SK-N-MC (cell line): ENCODE measurements around the gene GSTCD.

Source experiments
- DNase-seq: peaks from one replicate; pipeline ENCODE4 v3.0.0-alpha.2; 2011; ENCODE audit warnings: low read depth, low spot score
- H3K27ac ChIP-seq: fragments of 200-600 bp; sonication (generic); 2 replicates; pipeline ENCODE4 v1.5.1; 2016; ENCODE audit warnings: mixed run types
- H3K36me3 ChIP-seq: fragments of 200-600 bp; sonication (generic); 2 replicates; pipeline ENCODE4 v1.6.1; 2017; ENCODE audit warnings: antibody characterized with exemption, low read length, mixed read lengths; ENCODE audit not compliant: insufficient read depth
- H3K4me3 ChIP-seq: fragments of 200-600 bp; sonication (generic); 2 replicates; pipeline ENCODE4 v1.5.1; 2016
- H3K9ac ChIP-seq: fragments of 200-600 bp; sonication (generic); 2 replicates; pipeline ENCODE4 v1.8.0; 2017; ENCODE audit warnings: mixed run types, mixed read lengths; ENCODE audit not compliant: insufficient read length
- H3K9me3 ChIP-seq: fragments of 200-600 bp; sonication (generic); 2 replicates; pipeline ENCODE4 v1.6.1; 2017; ENCODE audit warnings: low read depth, mild to moderate bottlenecking, antibody characterized with exemption, low read length, moderate library complexity, mixed read lengths
- EZH2 ChIP-seq: fragments of 200-600 bp; sonication (generic); IDR thresholded peaks from one replicate; pipeline ENCODE4 v1.6.1; 2017; ENCODE audit warnings: antibody characterized with exemption
- FOXP2 ChIP-seq: optimal IDR thresholded peaks from 2 replicates; pipeline ENCODE3; 2011; ENCODE audit warnings: mild to moderate bottlenecking, moderate library complexity; ENCODE audit not compliant: insufficient read depth; ENCODE audit errors: extremely low read length, control extremely low read depth
- POLR2AphosphoS5 ChIP-seq: IDR thresholded peaks from 2 replicates; pipeline ENCODE4 v1.6.1; 2012; ENCODE audit warnings: mild to moderate bottlenecking, low read depth, low read length, borderline replicate concordance

GSTCD gene, protein sequence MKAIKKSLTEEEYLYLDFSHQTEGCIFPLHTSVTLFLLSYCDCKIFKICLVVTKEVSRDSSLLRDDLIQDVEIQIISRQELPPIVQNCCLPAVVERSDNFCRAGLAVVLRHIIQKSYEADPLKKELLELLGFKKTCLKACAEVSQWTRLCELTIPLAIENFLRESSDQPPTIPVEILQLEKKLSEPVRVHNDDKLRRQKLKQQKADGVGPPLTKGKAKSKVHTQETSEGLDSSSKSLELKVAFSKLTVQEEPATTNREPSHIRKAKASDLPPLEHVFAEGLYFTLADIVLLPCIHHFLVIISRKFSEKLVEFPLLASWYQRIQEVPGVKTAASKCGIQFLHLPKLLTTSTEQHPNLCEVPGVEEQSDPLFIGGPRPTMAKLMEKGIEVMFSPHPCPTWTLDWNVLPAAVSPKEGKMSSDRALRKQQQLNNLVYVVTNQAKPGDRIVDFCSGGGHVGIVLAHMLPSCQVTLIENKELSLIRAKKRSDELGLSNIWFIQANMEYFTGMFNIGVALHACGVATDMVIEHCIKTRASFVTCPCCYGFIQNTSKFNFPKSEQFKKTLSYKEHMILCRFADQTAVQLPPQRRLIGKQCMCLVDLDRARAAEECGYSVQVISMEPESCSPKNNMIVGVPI

GRCh38 chr4:105708181-105709080, at the start of gene GSTCD, which contains the start of gene INTS12:
TSS of gene GSTCD (plus strand) at chr4:105708784. CDS start at chr4:105717614, 8,830 bp downstream.
TSS of gene INTS12 (minus strand) at chr4:105708689. CDS start at chr4:105700005, 8,684 bp downstream.
- Histone ChIP-seq H3K9me3 (no peaks in the 10 kb centered on the region), H3K9ac (peak within 1 kb of the TSS; percentile 88), H3K27ac (peak within 1 kb of the TSS; percentile 61; the same call in 1 of the 2 replicates), H3K36me3 (peaks cover 19% of the 10 kb centered on the region), H3K4me3 (peak within 1 kb of the TSS; percentile 87)
- TF ChIP-seq POLR2AphosphoS5: peak; percentile 92
- no peak for TF ChIP-seq EZH2
- peak; percentile 72 for TF ChIP-seq FOXP2
- DNase-seq: peak; percentile 76

- Histone ChIP-seq H3K27ac (no peak overlapping the region), H3K4me3 (no peak overlapping the region), H3K36me3 (no peaks in the 10 kb centered on the region), H3K9me3 (no peaks in the 10 kb centered on the region), H3K9ac (no peak overlapping the region)
- no peak for DNase-seq
- TF ChIP-seq FOXP2 (no peak), POLR2AphosphoS5 (no peak), EZH2 (no peak)
These were observed 49.4 kb upstream of the GSTCD start for GRCh38 chr4:105659190-105659589.

DNA sequence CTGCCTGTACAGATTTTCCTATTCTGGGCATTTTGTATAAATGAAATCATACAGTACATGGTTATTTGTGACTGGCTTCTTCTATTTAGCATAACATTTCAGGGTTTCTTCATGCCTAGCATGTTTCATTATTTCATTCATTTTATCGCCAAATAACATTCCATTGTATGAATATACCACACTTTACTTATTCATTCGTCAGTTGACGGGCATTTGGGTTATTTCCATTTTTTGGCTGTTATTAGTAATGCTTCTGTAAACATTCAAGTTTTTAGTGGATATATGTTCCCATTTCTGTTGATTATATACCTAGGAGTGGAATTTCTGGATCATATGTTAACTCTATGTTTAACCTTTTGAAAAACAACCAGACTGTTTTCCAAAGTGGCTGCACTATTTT, 47.6 kb upstream of the GSTCD start:
- no peak for DNase-seq
- Histone ChIP-seq H3K4me3 (no peak overlapping the region), H3K27ac (no peak overlapping the region)

GRCh38 chr4:105662935-105663675, 45.5 kb upstream of the GSTCD start:
- no peak overlapping the region for H3K4me3 ChIP-seq
- H3K9ac ChIP-seq: no peak overlapping the region
- no peak overlapping the region for H3K27ac ChIP-seq
- H3K36me3 ChIP-seq: no peaks in the 10 kb centered on the region
- TF ChIP-seq FOXP2 (no peak), POLR2AphosphoS5 (no peak), EZH2 (no peak)
- H3K9me3 ChIP-seq: no peaks in the 10 kb centered on the region
- DNase-seq: no peak

More for the DNA sequence above, 47.6 kb upstream of the GSTCD start:
- H3K9ac ChIP-seq: no peak overlapping the region
- H3K36me3 ChIP-seq: no peaks in the 10 kb centered on the region
- no peaks in the 10 kb centered on the region for H3K9me3 ChIP-seq
- no peak for TF ChIP-seq FOXP2
- TF ChIP-seq EZH2: no peak
- TF ChIP-seq POLR2AphosphoS5: no peak

- Histone ChIP-seq H3K4me3 (no peak overlapping the region), H3K9me3 (no peaks in the 10 kb centered on the region), H3K36me3 (no peaks in the 10 kb centered on the region), H3K27ac (no peak overlapping the region), H3K9ac (no peak overlapping the region)
- no peak for TF ChIP-seq FOXP2
- TF ChIP-seq POLR2AphosphoS5: no peak
- TF ChIP-seq EZH2: no peak
- peak; percentile 74 for DNase-seq
These were observed 41.9 kb upstream of the GSTCD start for GRCh38 chr4:105666693-105667092.

- H3K9me3 ChIP-seq: no peaks in the 10 kb centered on the region
- H3K4me3 ChIP-seq: no peak overlapping the region
- no peak for TF ChIP-seq FOXP2
- TF ChIP-seq EZH2: no peak
- TF ChIP-seq POLR2AphosphoS5: no peak
- DNase-seq: no peak
- no peaks in the 10 kb centered on the region for H3K36me3 ChIP-seq
- no peak overlapping the region for H3K27ac ChIP-seq
- no peak overlapping the region for H3K9ac ChIP-seq
These were observed 37.9 kb upstream of the GSTCD start for GRCh38 chr4:105670684-105671083.

DNA sequence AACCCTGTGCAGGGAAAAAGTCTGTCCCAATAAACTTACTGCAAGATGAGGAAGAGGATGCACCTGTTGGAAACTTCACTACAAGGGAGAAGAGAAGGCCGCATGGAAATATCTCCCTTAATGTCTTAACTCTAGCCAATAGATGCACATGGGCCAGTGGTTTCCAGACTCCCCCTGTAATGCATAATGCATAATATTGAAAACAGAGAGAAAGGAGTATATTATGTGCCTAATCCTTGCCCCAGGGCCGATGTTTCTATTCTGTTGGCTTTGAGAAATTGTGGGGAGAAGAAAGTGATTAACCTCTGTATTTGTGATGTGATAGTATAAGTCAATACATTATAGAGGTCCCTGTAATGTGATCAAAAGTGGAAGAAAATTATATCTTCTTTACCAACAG, 37.3 kb upstream of the GSTCD start:
- no peaks in the 10 kb centered on the region for H3K36me3 ChIP-seq
- no peak overlapping the region for H3K27ac ChIP-seq
- H3K9ac ChIP-seq: no peak overlapping the region
- TF ChIP-seq EZH2 (no peak), POLR2AphosphoS5 (no peak), FOXP2 (no peak)
- no peak for DNase-seq
- no peaks in the 10 kb centered on the region for H3K9me3 ChIP-seq
- H3K4me3 ChIP-seq: no peak overlapping the region
